NCI-H82 treated with DMSO at 0.1 percent for 48 hours (cell line): ENCODE measurements around the gene MLXIPL.
"Not testable (repeated sequence)": the region's sequence is repeated elsewhere in the genome, so short reads cannot be mapped to it uniquely, and the experiment has no call there.

Source experiments
- DNase-seq: peaks from one replicate; lab custom pipeline; 2025; ENCODE audit not compliant: unreplicated experiment; lab: John Stamatoyannopoulos, UW

MLXIPL gene

DNA sequence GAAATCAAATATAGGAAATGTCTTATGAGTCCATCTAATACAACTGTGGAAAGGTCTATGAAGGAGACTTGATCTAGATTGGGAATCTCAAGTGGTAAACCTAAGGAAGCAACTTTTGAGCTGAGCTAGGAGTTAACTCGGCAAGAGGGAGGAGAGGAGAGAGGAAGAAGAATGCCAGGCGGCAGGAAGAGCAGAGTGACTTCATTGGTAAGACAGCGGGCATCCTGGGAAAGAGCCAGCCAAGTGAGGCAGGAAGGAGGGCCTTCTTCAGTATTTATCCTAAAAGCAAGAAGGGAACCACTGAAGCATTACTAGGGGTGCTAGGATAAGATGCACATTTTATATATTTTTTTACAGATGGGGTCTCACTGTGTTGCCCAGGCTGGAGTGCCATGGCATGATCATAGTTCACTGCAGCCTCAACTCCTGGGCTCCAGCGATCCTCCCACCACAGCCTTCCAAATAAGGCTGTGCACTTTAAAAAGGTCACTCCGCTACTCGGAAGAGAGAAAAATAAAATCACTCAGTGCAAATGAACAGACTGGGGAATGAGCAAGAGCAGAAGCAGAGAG, 68.8 kb downstream of the MLXIPL start:
- no peak for DNase-seq

DNA sequence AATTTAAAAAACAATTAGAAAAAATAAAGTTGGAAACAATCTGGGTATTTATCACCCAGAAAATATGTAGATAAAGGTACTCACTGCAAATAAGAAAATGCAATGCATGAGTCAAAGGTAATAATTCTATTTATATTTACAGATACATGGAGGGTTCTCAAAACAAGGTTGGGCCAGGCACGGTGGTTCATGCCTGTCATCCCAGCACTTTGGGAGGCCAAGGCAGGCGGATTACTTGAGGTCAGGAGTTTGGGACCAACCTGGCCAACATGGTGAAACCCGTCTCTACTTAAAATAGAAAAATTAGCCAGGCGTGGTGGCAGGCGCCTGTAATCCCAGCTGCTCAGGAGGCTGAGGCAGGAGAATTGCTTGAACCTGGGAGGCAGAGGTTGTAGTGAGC, 74.2 kb downstream of the MLXIPL start:
- not testable (repeated sequence) for DNase-seq

DNA sequence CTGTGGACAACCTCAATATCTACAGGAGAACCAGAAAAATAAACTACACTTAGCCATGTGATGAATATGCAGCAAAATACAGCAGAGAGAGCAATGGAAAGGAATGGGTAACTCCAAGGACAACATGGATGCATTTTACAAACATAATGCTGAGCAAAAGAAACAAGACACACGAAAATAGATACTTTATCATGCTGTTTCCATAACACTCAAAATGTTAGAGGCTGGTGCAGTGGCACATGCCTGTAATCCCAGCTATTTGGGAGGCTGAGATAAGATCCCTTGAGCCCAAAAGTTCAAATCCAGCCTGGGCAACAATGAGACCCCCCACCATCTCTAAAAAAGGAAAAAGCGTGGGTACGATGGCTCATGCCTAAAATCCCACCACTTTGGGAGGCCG, 75.1 kb downstream of the MLXIPL start:
- no peak for DNase-seq

DNA sequence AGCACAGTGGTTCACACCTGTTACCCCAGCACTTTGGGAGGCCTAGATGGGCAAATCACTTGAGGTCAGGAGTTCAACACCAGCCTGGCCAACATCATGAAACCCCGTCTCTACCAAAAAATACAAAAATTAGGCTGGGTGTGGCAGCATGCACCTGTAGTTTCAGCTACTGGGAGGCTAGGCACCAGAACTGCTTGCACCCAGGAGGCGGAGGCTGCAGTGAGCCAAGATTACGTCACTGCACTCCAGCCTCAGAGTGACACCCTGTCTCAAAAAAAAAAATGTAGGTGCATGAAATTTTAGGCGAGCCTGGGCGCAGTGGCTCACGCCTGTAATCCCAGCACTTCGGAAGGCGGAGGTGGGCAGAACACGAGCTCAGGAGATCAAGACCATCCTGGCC, 76.5 kb downstream of the MLXIPL start:
- no peak for DNase-seq

DNA sequence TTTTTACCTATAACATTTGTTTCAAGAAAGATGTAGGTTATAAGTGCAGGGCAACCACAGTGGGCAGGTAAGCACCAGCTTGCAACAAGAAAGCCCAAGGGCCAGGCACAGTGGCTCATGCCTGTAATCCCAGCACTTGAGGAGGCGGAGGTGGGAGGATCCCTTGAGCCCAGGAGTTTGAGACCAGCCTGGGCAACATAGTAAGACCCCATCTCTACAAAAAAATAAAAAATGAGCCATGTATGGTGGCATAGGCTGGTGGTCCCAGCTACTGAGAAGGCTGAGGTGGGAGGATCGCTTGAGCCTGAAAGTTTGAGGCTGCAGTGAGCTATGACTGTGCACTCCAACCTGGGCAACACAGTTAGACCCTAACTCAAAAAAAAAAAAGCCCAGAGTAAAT, 79.6 kb downstream of the MLXIPL start:
- no peak for DNase-seq
